ENCODE measurements around the gene LILRB1. TPM values are rescaled to one million over a fixed set of nuclear protein-coding genes. Genes with fewer than 3 reads are reported as not detected.

The LILRB1 gene
- polyA plus RNA-seq, 1 donor from 2014 or later = not detected

- Histone ChIP-seq H3K27ac (ENCODE audit: low read length) (no peak overlapping the region), H3F3A (ENCODE audit: insufficient read depth, low read length, poor library complexity, severe bottlenecking) (no peaks in the 10 kb centered on the region), H3K36me3 (ENCODE audit: insufficient read depth, low read length) (no peaks in the 10 kb centered on the region), H3K9me3 (ENCODE audit: low read length) (peaks cover 2% of the 10 kb centered on the region), H2AFZ (ENCODE audit: low read depth, low read length) (no peak overlapping the region), H3K9ac (ENCODE audit: low read length) (no peak overlapping the region), H3K4me2 (ENCODE audit: low read length) (no peak overlapping the region), H3K4me3 (ENCODE audit: low read length) (no peak overlapping the region), H4K20me1 (ENCODE audit: insufficient read depth) (no peaks in the 10 kb centered on the region), H3K9me2 (ENCODE audit: insufficient read depth, low read length) (no peaks in the 10 kb centered on the region), H3K27me3 (ENCODE audit: insufficient read depth, low read depth, low read length) (no peaks in the 10 kb centered on the region), H3K79me2 (replicated peaks; ENCODE audit: insufficient read depth, low read length) (no peaks in the 10 kb centered on the region)
- no peak for TF ChIP-seq MXI1 (conservative IDR thresholded peaks at IDR 0.05; ENCODE audit: poor library complexity, severe bottlenecking)
- no peak for TF ChIP-seq CTCF (IDR thresholded peaks at IDR 0.05; ENCODE audit: poor library complexity, severe bottlenecking)
- TF ChIP-seq POLR2AphosphoS5 (IDR thresholded peaks at IDR 0.05) = no peak
- no peak for TF ChIP-seq EZH2 (IDR thresholded peaks at IDR 0.05; ENCODE audit: borderline replicate concordance, insufficient read depth, low read length, poor library complexity, severe bottlenecking)
- TF ChIP-seq SMC3 (conservative IDR thresholded peaks at IDR 0.05; ENCODE audit: poor library complexity) = no peak
- no peak for TF ChIP-seq RAD21 (conservative IDR thresholded peaks at IDR 0.05)
- TF ChIP-seq EP300 (conservative IDR thresholded peaks at IDR 0.05; ENCODE audit: poor library complexity, severe bottlenecking) = no peak
- TF ChIP-seq REST (IDR thresholded peaks at IDR 0.05; ENCODE audit: borderline replicate concordance) = no peak
- TF ChIP-seq TAF1 (IDR thresholded peaks at IDR 0.05; ENCODE audit: low read depth) = no peak
These were observed 13.3 kb upstream of the LILRB1 start for GRCh38 chr19:54616821-54617560.

GRCh38 chr19:54620464-54620863 lies 9.8 kb upstream of the LILRB1 start:
- H3K4me3 ChIP-seq (ENCODE audit: low read length) = no peak overlapping the region

More at GRCh38 chr19:54620464-54620863, 9.8 kb upstream of the LILRB1 start:
- Histone ChIP-seq H3F3A (ENCODE audit: insufficient read depth, low read length, poor library complexity, severe bottlenecking) (no peaks in the 10 kb centered on the region), H3K4me2 (ENCODE audit: low read length) (no peak overlapping the region), H3K79me2 (replicated peaks; ENCODE audit: insufficient read depth, low read length) (no peaks in the 10 kb centered on the region), H3K27me3 (ENCODE audit: insufficient read depth, low read depth, low read length) (no peaks in the 10 kb centered on the region), H3K27ac (ENCODE audit: low read length) (no peak overlapping the region), H3K9ac (ENCODE audit: low read length) (no peak overlapping the region), H3K9me2 (ENCODE audit: insufficient read depth, low read length) (no peaks in the 10 kb centered on the region), H3K36me3 (ENCODE audit: insufficient read depth, low read length) (no peaks in the 10 kb centered on the region), H3K9me3 (ENCODE audit: low read length) (no peaks in the 10 kb centered on the region), H2AFZ (ENCODE audit: low read depth, low read length) (no peak overlapping the region), H4K20me1 (ENCODE audit: insufficient read depth) (no peaks in the 10 kb centered on the region)
- TF ChIP-seq MXI1 (conservative IDR thresholded peaks at IDR 0.05; ENCODE audit: poor library complexity, severe bottlenecking) = no peak
- TF ChIP-seq POLR2AphosphoS5 (IDR thresholded peaks at IDR 0.05) = no peak
- no peak for TF ChIP-seq CTCF (IDR thresholded peaks at IDR 0.05; ENCODE audit: poor library complexity, severe bottlenecking)
- TF ChIP-seq SMC3 (conservative IDR thresholded peaks at IDR 0.05; ENCODE audit: poor library complexity) = no peak
- TF ChIP-seq REST (IDR thresholded peaks at IDR 0.05; ENCODE audit: borderline replicate concordance) = no peak
- no peak for TF ChIP-seq EZH2 (IDR thresholded peaks at IDR 0.05; ENCODE audit: borderline replicate concordance, insufficient read depth, low read length, poor library complexity, severe bottlenecking)
- TF ChIP-seq TAF1 (IDR thresholded peaks at IDR 0.05; ENCODE audit: low read depth) = no peak
- TF ChIP-seq RAD21 (conservative IDR thresholded peaks at IDR 0.05) = no peak
- TF ChIP-seq EP300 (conservative IDR thresholded peaks at IDR 0.05; ENCODE audit: poor library complexity, severe bottlenecking) = no peak

All from neural cell (in vitro differentiated cells).